ENCODE measurements around the gene DPP6. TPM values are rescaled to one million over a fixed set of nuclear protein-coding genes. Genes with fewer than 3 reads are reported as not detected.
A peak's percentile ranks its signal among the peaks of the same experiment; 100 is the strongest.

Gene DPP6
- total and polyA plus RNA-seq, 2 of the 8 experiments (the other 6 are each of a cell fraction or from before 2014, with no cell fraction given): 4.7 to 6.8 TPM

DNA sequence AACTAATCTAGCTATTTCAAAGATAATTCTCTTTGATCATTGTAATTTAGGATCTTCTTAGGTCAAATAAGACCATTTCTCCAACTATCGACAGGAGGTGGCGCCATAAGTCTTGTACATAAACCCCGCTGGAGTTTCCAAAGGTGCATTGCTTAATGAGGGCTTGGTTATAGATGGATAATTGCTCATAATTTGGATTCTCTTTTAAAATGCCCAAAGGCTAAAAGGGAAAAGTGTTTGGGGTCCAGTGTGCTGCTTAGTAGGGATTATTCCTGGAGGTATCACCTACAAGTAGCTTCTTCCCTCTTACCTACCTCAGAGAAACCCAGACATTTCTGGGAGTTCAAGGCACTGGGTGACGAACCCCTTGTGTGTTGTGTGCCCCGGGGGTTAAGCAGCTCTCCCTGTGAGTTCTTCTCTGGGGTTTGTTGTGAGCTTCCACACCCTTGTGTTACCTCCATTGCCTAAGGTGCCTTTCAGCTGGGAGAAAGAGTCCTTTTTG, 875.5 kb downstream of the DPP6 start:
- Histone ChIP-seq H3K27ac (ENCODE audit: low read depth, low read length) (no peak overlapping the region), H3K56ac (replicated peaks; ENCODE audit: insufficient read length, low read depth, low read length) (no peak overlapping the region), H3K9me3 (ENCODE audit: insufficient read depth in 2 of 2, low read depth in 1 of 2, low read length in 1 of 2) (peaks cover 2 to 4% of the 10 kb centered on the region in 2 experiments; a peak in 1 of 4 replicates), H3K27me3 (replicated peaks in 1 of 4; ENCODE audit: control insufficient read depth in 3 of 4, extremely low read depth in 1 of 4, insufficient read depth in 3 of 4, low read length in 3 of 4) (no peaks in the 10 kb centered on the region), H3K4me3 (ENCODE audit: extremely low read depth in 1 of 4, insufficient read depth in 2 of 4, low read depth in 3 of 4, low read length in 4 of 4) (no peak overlapping the region), H2AK5ac (ENCODE audit: low read depth, low read length) (no peak overlapping the region), H3K79me1 (ENCODE audit: low read depth, low read length) (no peaks in the 10 kb centered on the region), H3K79me2 (ENCODE audit: control insufficient read depth in 1 of 2, insufficient read depth in 2 of 2, low read length in 2 of 2) (no peaks in the 10 kb centered on the region), H2BK15ac (ENCODE audit: low read length) (no peak overlapping the region), H3K36me3 (ENCODE audit: control insufficient read depth in 2 of 4, insufficient read depth in 4 of 4, low read length in 3 of 4) (no peaks in the 10 kb centered on the region), H4K5ac (ENCODE audit: insufficient read length, low read depth, low read length) (no peak overlapping the region), H2AFZ (ENCODE audit: low read length) (peak overlapping the region; percentile 63), H3K23ac (ENCODE audit: insufficient read length) (no peak overlapping the region), H2BK20ac (ENCODE audit: low read length) (no peak overlapping the region), H2BK120ac (replicated peaks; ENCODE audit: low read depth, low read length) (no peak overlapping the region), H4K20me1 (replicated peaks in 1 of 2; ENCODE audit: control insufficient read depth in 1 of 2, insufficient read depth in 2 of 2, low read length in 2 of 2) (no peaks in the 10 kb centered on the region), H2BK12ac (ENCODE audit: low read depth, low read length) (no peak overlapping the region), H3K9ac (replicated peaks in 1 of 4; ENCODE audit: extremely low read depth in 1 of 4, low read depth in 3 of 4, low read length in 3 of 4) (no peak overlapping the region), H3K23me2 (ENCODE audit: low read depth, low read length) (no peaks in the 10 kb centered on the region), H3K4me1 (replicated peaks in 1 of 4; ENCODE audit: control insufficient read depth in 3 of 4, insufficient read depth in 4 of 4, low read length in 3 of 4) (peaks cover 0 to 6% (median 4%) of the 10 kb centered on the region in 4 experiments; a peak in 5 of 7 replicates), H3K18ac (ENCODE audit: extremely low read depth, low read length) (no peak overlapping the region), H4K8ac (ENCODE audit: extremely low read depth, insufficient read depth, low read length) (no peak overlapping the region), H2BK5ac (ENCODE audit: low read depth, low read length) (no peak overlapping the region), H3K14ac (ENCODE audit: insufficient read length) (no peak overlapping the region), H4K91ac (replicated peaks; ENCODE audit: insufficient read length, low read length) (peak overlapping the region; percentile 25), H3K4ac (replicated peaks; ENCODE audit: insufficient read length, low read depth, low read length) (no peak overlapping the region), H3K4me2 (ENCODE audit: insufficient read depth in 1 of 2, low read depth in 2 of 2, low read length in 2 of 2) (no peak overlapping the region)
- 39% methylated on average over 5 of the region's 5 CpGs; no CpG with 5 or more reads in 1 of the 2 experiments for WGBS, 2 experiments (ENCODE audit: extremely low coverage in 1 of 2, insufficient coverage in 1 of 2, insufficient read length in 1 of 2, insufficient replicate concordance in 2 of 2, low coverage in 1 of 2, low lambda C conversion rate in 2 of 2, missing lambda C conversion rate in 1 of 2)
- TF ChIP-seq CTCF (IDR thresholded peaks at IDR 0.05; ENCODE audit: control extremely low read depth in 1 of 3, insufficient read depth in 1 of 3, low read depth in 1 of 3, low read length in 3 of 3) (peak in 2 of 3 experiments; percentile 46 to 60; a peak in 3 of 4 replicates), RAD21 (IDR thresholded peaks at IDR 0.05 in 1 of 2, conservative IDR thresholded peaks at IDR 0.05 in 1 of 2; ENCODE audit: low read depth in 2 of 2, low read length in 2 of 2) (peak; percentile 81 to 87), GTF2F1 (IDR thresholded peaks at IDR 0.05; ENCODE audit: borderline replicate concordance, low read depth, low read length) (no peak), CEBPB (IDR thresholded peaks at IDR 0.05; ENCODE audit: low read depth, low read length) (peak; percentile 79)
- FAIRE-seq (peak; percentile 39), DNase-seq (ENCODE audit: low read depth in 1 of 2, low spot score in 2 of 2) (peak in 1 of 2 experiments; percentile 69)
- POLR2A ChIA-PET (ENCODE audit: partially characterized antibody): no interaction called here
- CTCF ChIA-PET (ENCODE audit: partially characterized antibody): interaction anchor here (0.6 to 5.1 kb wide), 47 partner anchors 10 to 839 kb away, joined by 3 to 58 read pairs (median 4); no protein-coding TSS in a partner anchor
